ENCODE results near the gene RFTN1.

The RFTN1 gene

DNA sequence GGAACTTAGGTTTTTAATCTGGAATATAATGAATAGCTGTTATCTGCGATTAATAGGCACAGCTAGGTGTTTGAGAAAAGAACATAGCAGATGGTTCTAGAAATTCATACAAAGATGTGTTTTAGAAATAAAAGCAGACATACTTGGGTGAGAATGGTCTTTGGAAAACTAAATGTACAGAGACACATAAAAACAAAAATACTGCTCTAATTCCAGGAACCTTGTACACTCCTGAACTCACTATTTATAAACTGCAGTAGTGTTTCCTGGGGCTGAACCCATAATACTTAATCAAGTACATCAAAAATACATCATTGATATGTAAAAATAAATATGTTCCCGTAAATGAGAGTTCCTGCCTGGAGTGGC is 143.0 kb downstream of the RFTN1 start:
- no peak overlapping the region for H3K18ac ChIP-seq (ENCODE audit: low read length)
- no peak overlapping the region for H3K4ac ChIP-seq (ENCODE audit: low read depth, low read length)
- WGBS (ENCODE audit: extremely low coverage, insufficient coverage, low lambda C conversion rate), result no CpG with 5 or more reads among the region's 2 CpGs
- H2BK120ac ChIP-seq (ENCODE audit: low read depth, low read length), result no peak overlapping the region
- H3K27ac ChIP-seq (ENCODE audit: low read depth, low read length), result no peak overlapping the region
- H2BK15ac ChIP-seq (replicated peaks; ENCODE audit: low read depth), result no peak overlapping the region
- no peaks in the 10 kb centered on the region for H3K79me2 ChIP-seq (ENCODE audit: control insufficient read depth, insufficient read depth, low read length)
- no peak overlapping the region for H4K8ac ChIP-seq (ENCODE audit: low read depth, low read length)
- H3K4me3 ChIP-seq (ENCODE audit: low read length), result no peak overlapping the region
- H2BK5ac ChIP-seq (ENCODE audit: low read length), result no peak overlapping the region
- no peak for DNase-seq
- H3K36me3 ChIP-seq (ENCODE audit: control insufficient read depth, insufficient read depth, low read length), result no peaks in the 10 kb centered on the region
- H3K4me2 ChIP-seq (ENCODE audit: low read length), result no peak overlapping the region
- no peaks in the 10 kb centered on the region for H3K27me3 ChIP-seq (ENCODE audit: insufficient read depth, low read length, poor library complexity)
- H3K4me1 ChIP-seq (ENCODE audit: control insufficient read depth, low read depth, low read length), result peaks cover 12% of the 10 kb centered on the region
- no peak overlapping the region for H3K23ac ChIP-seq (ENCODE audit: low read length)
- no peak overlapping the region for H2AK5ac ChIP-seq (ENCODE audit: low read length)
- H4K5ac ChIP-seq (ENCODE audit: low read length), result no peak overlapping the region
- no peak overlapping the region for H3K56ac ChIP-seq (ENCODE audit: low read length)
- H3K79me1 ChIP-seq (ENCODE audit: low read length), result no peaks in the 10 kb centered on the region
- no peak overlapping the region for H3K9ac ChIP-seq (ENCODE audit: low read length)

DNA sequence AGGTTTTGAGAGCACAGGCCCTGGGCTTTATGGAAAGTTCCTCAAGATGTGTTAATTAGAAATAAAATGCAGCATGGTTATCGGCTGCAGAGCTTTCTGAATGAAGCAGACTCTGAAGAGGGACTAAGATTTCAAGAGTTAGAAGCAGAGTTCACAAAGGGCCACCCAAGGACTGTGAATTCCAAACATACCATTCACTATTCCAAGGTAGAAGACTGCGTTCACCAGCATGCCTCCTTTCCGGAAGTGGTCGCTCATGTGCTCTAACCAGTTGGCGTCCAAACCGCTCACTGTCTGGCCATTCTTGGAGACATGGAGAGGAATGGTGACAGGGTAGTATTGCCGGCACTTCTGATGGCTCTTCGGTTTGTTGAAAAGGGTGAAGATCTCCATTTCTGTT is 143.6 kb downstream of the RFTN1 start:
- no CpG with 5 or more reads among the region's 8 CpGs for WGBS (ENCODE audit: extremely low coverage, insufficient coverage, low lambda C conversion rate)

DNA sequence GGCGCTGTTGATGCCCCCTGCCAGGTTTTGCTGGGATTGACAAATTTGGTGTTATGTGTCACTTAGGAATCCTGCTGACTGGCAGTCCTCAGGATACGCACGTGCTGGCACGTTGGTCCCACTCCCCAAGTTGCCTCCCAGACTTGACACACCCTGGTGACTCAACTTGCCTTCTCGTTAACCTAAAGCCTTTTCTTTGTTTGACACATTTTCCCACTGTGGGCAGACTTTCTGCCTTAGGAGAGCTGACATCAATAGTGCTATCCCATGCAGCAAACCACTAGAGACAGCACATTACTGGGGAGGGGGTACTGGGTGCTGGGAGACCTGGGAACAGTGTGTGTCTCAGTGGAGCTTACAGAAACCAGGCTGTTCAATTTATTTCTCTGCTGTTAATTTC is 144.2 kb downstream of the RFTN1 start:
- Histone ChIP-seq H3K4me2 (ENCODE audit: low read length) (no peak overlapping the region), H3K4ac (ENCODE audit: low read depth, low read length) (no peak overlapping the region), H3K79me1 (ENCODE audit: low read length) (no peaks in the 10 kb centered on the region), H3K56ac (ENCODE audit: low read length) (peak overlapping the region; percentile 51), H3K23ac (ENCODE audit: low read length) (no peak overlapping the region), H2BK5ac (ENCODE audit: low read length) (peak overlapping the region; percentile 7), H3K27ac (ENCODE audit: low read depth, low read length) (no peak overlapping the region), H3K36me3 (ENCODE audit: control insufficient read depth, insufficient read depth, low read length) (no peaks in the 10 kb centered on the region), H2BK15ac (replicated peaks; ENCODE audit: low read depth) (no peak overlapping the region), H2BK120ac (ENCODE audit: low read depth, low read length) (no peak overlapping the region), H3K4me3 (ENCODE audit: low read length) (no peak overlapping the region), H3K79me2 (ENCODE audit: control insufficient read depth, insufficient read depth, low read length) (no peaks in the 10 kb centered on the region), H4K8ac (ENCODE audit: low read depth, low read length) (no peak overlapping the region), H4K5ac (ENCODE audit: low read length) (no peak overlapping the region), H3K9ac (ENCODE audit: low read length) (no peak overlapping the region), H3K27me3 (ENCODE audit: insufficient read depth, low read length, poor library complexity) (no peaks in the 10 kb centered on the region), H3K4me1 (ENCODE audit: control insufficient read depth, low read depth, low read length) (peaks cover 12% of the 10 kb centered on the region), H2AK5ac (ENCODE audit: low read length) (no peak overlapping the region), H3K18ac (ENCODE audit: low read length) (no peak overlapping the region)
- no CpG with 5 or more reads among the region's 5 CpGs for WGBS (ENCODE audit: extremely low coverage, insufficient coverage, low lambda C conversion rate)
- peak; percentile 83 for DNase-seq

More for the DNA sequence above, 143.6 kb downstream of the RFTN1 start:
- no peak overlapping the region for H3K4me2 ChIP-seq (ENCODE audit: low read length)
- DNase-seq, result peak; percentile 95
- H3K4me3 ChIP-seq (ENCODE audit: low read length), result no peak overlapping the region
- no peaks in the 10 kb centered on the region for H3K79me2 ChIP-seq (ENCODE audit: control insufficient read depth, insufficient read depth, low read length)
- peak overlapping the region; percentile 39 for H3K56ac ChIP-seq (ENCODE audit: low read length)
- H4K8ac ChIP-seq (ENCODE audit: low read depth, low read length), result no peak overlapping the region
- no peak overlapping the region for H2BK120ac ChIP-seq (ENCODE audit: low read depth, low read length)
- peak overlapping the region; percentile 49 for H2BK5ac ChIP-seq (ENCODE audit: low read length)
- H3K27ac ChIP-seq (ENCODE audit: low read depth, low read length), result no peak overlapping the region
- H3K18ac ChIP-seq (ENCODE audit: low read length), result no peak overlapping the region
- H3K9ac ChIP-seq (ENCODE audit: low read length), result no peak overlapping the region
- no peaks in the 10 kb centered on the region for H3K79me1 ChIP-seq (ENCODE audit: low read length)
- no peaks in the 10 kb centered on the region for H3K27me3 ChIP-seq (ENCODE audit: insufficient read depth, low read length, poor library complexity)
- no peak overlapping the region for H3K23ac ChIP-seq (ENCODE audit: low read length)
- H3K4ac ChIP-seq (ENCODE audit: low read depth, low read length), result no peak overlapping the region
- no peak overlapping the region for H4K5ac ChIP-seq (ENCODE audit: low read length)
- no peak overlapping the region for H2BK15ac ChIP-seq (replicated peaks; ENCODE audit: low read depth)
- H3K36me3 ChIP-seq (ENCODE audit: control insufficient read depth, insufficient read depth, low read length), result no peaks in the 10 kb centered on the region
- peaks cover 12% of the 10 kb centered on the region for H3K4me1 ChIP-seq (ENCODE audit: control insufficient read depth, low read depth, low read length)
- H2AK5ac ChIP-seq (ENCODE audit: low read length), result no peak overlapping the region

DNA sequence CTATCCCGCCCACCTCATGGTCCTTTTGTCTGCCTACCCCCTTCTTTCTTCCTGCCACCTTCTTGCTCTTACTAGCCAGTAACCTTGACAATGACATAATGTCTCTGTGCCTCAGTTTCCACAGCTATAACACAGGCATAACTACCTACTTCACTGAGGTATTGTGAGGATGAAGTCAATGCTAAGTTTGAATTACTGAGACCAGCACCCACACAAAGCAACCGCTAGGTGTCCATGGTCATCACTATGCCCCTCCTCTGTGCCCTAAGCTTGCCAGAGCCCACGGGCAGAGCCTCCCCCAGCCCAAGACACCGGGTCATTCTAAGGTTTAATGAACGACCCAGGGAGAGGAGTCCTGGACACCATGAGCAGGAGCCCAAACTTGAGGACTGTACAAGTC is 146.9 kb downstream of the RFTN1 start:
- Histone ChIP-seq H4K8ac (ENCODE audit: low read depth, low read length) (no peak overlapping the region), H3K79me2 (ENCODE audit: control insufficient read depth, insufficient read depth, low read length) (no peaks in the 10 kb centered on the region), H3K4ac (ENCODE audit: low read depth, low read length) (no peak overlapping the region), H2BK120ac (ENCODE audit: low read depth, low read length) (no peak overlapping the region), H3K56ac (ENCODE audit: low read length) (no peak overlapping the region), H3K23ac (ENCODE audit: low read length) (no peak overlapping the region), H2AK5ac (ENCODE audit: low read length) (no peak overlapping the region), H3K18ac (ENCODE audit: low read length) (no peak overlapping the region), H3K27ac (ENCODE audit: low read depth, low read length) (no peak overlapping the region), H4K5ac (ENCODE audit: low read length) (no peak overlapping the region), H2BK5ac (ENCODE audit: low read length) (no peak overlapping the region), H3K79me1 (ENCODE audit: low read length) (no peaks in the 10 kb centered on the region), H3K4me3 (ENCODE audit: low read length) (no peak overlapping the region), H3K9ac (ENCODE audit: low read length) (no peak overlapping the region), H2BK15ac (replicated peaks; ENCODE audit: low read depth) (no peak overlapping the region), H3K27me3 (ENCODE audit: insufficient read depth, low read length, poor library complexity) (no peaks in the 10 kb centered on the region), H3K4me2 (ENCODE audit: low read length) (no peak overlapping the region), H3K36me3 (ENCODE audit: control insufficient read depth, insufficient read depth, low read length) (no peaks in the 10 kb centered on the region), H3K4me1 (ENCODE audit: control insufficient read depth, low read depth, low read length) (peaks cover 12% of the 10 kb centered on the region)
- DNase-seq, result peak; percentile 43
- no CpG with 5 or more reads among the region's 5 CpGs for WGBS (ENCODE audit: extremely low coverage, insufficient coverage, low lambda C conversion rate)

DNA sequence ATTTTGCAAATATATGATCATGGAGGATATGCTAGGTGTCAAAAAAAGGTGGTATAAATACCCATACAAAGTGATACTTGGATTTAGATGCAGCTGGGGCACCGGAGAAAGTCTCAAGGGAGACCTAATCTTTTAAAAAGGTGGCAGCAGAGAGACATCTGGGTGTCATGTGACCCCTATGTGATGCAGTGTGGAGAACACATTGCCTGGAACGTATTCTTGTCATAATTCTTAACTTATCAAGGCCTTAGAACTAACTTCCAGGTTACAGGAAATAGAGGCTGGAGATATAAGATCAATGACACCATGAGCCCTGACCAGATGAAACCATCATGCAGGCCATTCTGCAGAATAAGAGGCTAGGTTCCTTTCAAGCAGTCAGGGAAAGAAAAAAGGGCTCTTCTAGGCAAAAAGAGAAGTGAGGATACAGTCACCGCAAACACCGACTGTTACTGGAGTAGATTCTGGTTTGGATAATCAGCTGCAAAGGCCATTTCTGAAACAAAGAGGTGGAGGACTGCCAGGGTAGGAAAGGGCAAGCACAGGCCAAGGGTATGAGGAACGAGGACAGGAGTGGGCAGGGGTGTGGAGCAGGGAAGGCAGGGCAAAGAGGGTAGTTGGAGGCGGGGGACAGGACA is 147.9 kb downstream of the RFTN1 start:
- DNase-seq, result no peak
- Histone ChIP-seq H4K5ac (ENCODE audit: low read length) (no peak overlapping the region), H2BK15ac (replicated peaks; ENCODE audit: low read depth) (no peak overlapping the region), H3K18ac (ENCODE audit: low read length) (no peak overlapping the region), H3K4me2 (ENCODE audit: low read length) (no peak overlapping the region), H2BK5ac (ENCODE audit: low read length) (no peak overlapping the region), H3K79me1 (ENCODE audit: low read length) (no peaks in the 10 kb centered on the region), H2AK5ac (ENCODE audit: low read length) (no peak overlapping the region), H3K36me3 (ENCODE audit: control insufficient read depth, insufficient read depth, low read length) (no peaks in the 10 kb centered on the region), H3K4me1 (ENCODE audit: control insufficient read depth, low read depth, low read length) (peaks cover 12% of the 10 kb centered on the region), H3K56ac (ENCODE audit: low read length) (no peak overlapping the region), H3K27me3 (ENCODE audit: insufficient read depth, low read length, poor library complexity) (no peaks in the 10 kb centered on the region), H3K9ac (ENCODE audit: low read length) (no peak overlapping the region), H2BK120ac (ENCODE audit: low read depth, low read length) (no peak overlapping the region), H3K4ac (ENCODE audit: low read depth, low read length) (no peak overlapping the region), H3K79me2 (ENCODE audit: control insufficient read depth, insufficient read depth, low read length) (no peaks in the 10 kb centered on the region), H3K4me3 (ENCODE audit: low read length) (no peak overlapping the region), H3K23ac (ENCODE audit: low read length) (no peak overlapping the region), H4K8ac (ENCODE audit: low read depth, low read length) (no peak overlapping the region), H3K27ac (ENCODE audit: low read depth, low read length) (no peak overlapping the region)
- no CpG with 5 or more reads among the region's 6 CpGs for WGBS (ENCODE audit: extremely low coverage, insufficient coverage, low lambda C conversion rate)

DNA sequence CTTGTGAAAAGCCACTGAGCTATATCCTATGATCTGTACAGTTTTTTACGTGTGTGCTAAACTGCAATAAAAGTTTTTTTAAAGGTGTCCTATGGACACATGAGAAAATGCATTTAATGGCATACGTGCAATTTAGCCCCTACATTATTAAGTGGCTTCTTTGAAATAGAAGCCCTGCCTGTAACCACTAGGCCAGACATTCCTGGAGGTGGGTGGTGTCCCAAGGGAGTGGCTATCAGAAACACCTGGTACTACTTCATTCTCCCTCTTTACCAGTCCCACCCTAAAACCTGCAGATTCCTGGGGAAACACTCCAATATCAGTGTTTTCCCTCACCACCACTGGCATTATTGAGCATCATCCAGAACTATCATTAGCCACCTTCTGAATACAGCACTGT is 148.5 kb downstream of the RFTN1 start:
- H3K56ac ChIP-seq (ENCODE audit: low read length), result no peak overlapping the region
- H2BK15ac ChIP-seq (replicated peaks; ENCODE audit: low read depth), result no peak overlapping the region
- H3K4me3 ChIP-seq (ENCODE audit: low read length), result no peak overlapping the region
- H3K4me1 ChIP-seq (ENCODE audit: control insufficient read depth, low read depth, low read length), result peaks cover 8% of the 10 kb centered on the region
- no peak overlapping the region for H3K18ac ChIP-seq (ENCODE audit: low read length)
- no peaks in the 10 kb centered on the region for H3K79me1 ChIP-seq (ENCODE audit: low read length)
- WGBS (ENCODE audit: extremely low coverage, insufficient coverage, low lambda C conversion rate), result no CpG with 5 or more reads among the region's 2 CpGs
- no peak overlapping the region for H2AK5ac ChIP-seq (ENCODE audit: low read length)
- no peak overlapping the region for H3K9ac ChIP-seq (ENCODE audit: low read length)
- no peaks in the 10 kb centered on the region for H3K27me3 ChIP-seq (ENCODE audit: insufficient read depth, low read length, poor library complexity)
- H3K23ac ChIP-seq (ENCODE audit: low read length), result no peak overlapping the region
- no peak overlapping the region for H3K27ac ChIP-seq (ENCODE audit: low read depth, low read length)
- no peaks in the 10 kb centered on the region for H3K79me2 ChIP-seq (ENCODE audit: control insufficient read depth, insufficient read depth, low read length)
- no peak overlapping the region for H4K5ac ChIP-seq (ENCODE audit: low read length)
- H3K36me3 ChIP-seq (ENCODE audit: control insufficient read depth, insufficient read depth, low read length), result no peaks in the 10 kb centered on the region
- no peak overlapping the region for H4K8ac ChIP-seq (ENCODE audit: low read depth, low read length)
- no peak overlapping the region for H2BK5ac ChIP-seq (ENCODE audit: low read length)
- no peak overlapping the region for H3K4ac ChIP-seq (ENCODE audit: low read depth, low read length)
- H3K4me2 ChIP-seq (ENCODE audit: low read length), result no peak overlapping the region
- H2BK120ac ChIP-seq (ENCODE audit: low read depth, low read length), result no peak overlapping the region
- no peak for DNase-seq
